HG03175 (cell line): ENCODE results near the gene RARS2.
A peak's percentile ranks its signal among the peaks of the same experiment; 100 is the strongest.
"Not testable (repeated sequence)": the region's sequence is repeated elsewhere in the genome, so short reads cannot be mapped to it uniquely, and the experiment has no call there.

ENCODE experiments used
- ATAC-seq: cut with Tn5 transposase; IDR thresholded peaks from one replicate; pipeline ENCODE4 v1.9.1; 2021; ENCODE audit warnings: mild to moderate bottlenecking, moderate library complexity; ENCODE audit not compliant: unreplicated experiment

RARS2 gene, protein sequence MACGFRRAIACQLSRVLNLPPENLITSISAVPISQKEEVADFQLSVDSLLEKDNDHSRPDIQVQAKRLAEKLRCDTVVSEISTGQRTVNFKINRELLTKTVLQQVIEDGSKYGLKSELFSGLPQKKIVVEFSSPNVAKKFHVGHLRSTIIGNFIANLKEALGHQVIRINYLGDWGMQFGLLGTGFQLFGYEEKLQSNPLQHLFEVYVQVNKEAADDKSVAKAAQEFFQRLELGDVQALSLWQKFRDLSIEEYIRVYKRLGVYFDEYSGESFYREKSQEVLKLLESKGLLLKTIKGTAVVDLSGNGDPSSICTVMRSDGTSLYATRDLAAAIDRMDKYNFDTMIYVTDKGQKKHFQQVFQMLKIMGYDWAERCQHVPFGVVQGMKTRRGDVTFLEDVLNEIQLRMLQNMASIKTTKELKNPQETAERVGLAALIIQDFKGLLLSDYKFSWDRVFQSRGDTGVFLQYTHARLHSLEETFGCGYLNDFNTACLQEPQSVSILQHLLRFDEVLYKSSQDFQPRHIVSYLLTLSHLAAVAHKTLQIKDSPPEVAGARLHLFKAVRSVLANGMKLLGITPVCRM

DNA sequence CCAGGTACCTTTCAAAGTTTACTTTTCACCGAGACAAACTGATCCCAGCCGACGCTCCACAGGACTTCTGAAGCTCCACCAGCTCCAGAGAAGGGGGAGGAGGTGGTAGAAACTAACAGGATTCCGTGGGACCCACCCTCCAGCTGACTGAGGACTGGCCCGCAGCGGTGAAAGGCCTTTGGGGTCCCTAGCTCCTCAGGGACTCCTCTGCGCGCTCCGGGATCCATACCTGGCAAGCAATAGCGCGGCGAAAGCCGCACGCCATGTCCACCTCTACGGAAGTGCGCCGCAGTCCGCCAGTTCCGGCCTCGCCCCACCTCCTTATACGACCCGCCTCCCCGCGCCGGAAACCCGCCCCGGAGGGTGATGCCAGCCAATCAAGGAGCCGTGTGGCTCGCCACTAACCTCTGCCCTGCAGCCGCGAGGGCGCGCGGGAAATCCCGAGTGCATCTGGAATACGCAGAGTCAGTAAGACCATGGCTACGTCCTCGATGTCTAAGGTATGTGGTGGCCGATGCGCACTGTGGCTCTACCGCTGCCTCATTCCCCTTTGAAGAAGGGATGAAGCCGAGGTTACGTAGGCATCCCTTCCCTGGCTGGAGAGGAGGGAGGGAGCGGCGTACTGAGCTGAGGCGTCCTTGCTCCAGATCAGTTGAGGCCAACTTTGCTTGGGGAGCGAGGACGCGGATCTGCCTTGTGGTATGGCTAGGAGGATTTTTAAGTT is at the start of gene RARS2, which contains the start of gene ORC3:
TSS of gene RARS2 (minus strand) at position 295 of the 724 bp plus-strand sequence. CDS start at position 265, 30 bp downstream.
TSS of gene ORC3 (plus strand) at position 443 of the 724 bp plus-strand sequence. CDS start at position 477, 34 bp downstream.
- ATAC-seq, result peak; percentile 100

DNA sequence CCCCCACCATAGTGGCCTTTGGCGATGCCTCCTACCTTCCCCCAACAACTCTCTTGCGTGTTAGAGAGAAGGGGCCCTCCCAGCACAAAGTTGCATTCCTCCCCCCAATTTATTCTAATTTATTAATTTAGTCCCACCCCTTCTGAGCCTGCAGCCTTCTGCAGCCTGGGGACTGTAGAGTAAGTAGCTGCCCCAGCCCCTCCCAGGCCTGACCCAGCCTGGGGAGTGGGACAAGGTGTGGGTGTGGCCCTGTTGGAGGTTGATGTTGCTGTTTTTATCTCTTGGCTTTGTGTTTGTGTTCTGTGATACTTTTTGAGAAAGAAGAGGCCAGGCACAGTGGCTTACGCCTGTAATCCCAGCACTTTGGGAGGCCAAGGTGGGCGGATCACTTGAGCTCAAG is 49.6 kb upstream of the RARS2 start:
- no peak for ATAC-seq

DNA sequence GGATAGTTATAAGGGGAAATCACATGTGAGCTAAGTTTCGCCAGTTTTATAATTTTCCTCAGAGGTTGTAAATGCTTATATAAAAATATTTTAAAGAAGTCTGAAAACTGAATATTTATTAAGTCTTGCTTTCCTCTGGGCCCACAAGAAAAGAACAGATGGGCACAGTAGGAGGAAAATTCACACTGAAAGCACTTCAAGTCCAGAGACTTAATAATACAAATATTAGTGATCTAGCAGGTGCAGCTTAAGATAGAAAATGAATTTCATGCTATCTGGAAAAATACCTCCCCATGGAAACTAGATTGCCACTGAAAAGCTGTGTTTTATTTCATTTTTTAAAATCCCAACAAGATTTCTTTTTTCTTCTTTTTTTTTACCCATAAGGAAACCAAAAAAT is 47.3 kb upstream of the RARS2 start:
- ATAC-seq, result no peak

DNA sequence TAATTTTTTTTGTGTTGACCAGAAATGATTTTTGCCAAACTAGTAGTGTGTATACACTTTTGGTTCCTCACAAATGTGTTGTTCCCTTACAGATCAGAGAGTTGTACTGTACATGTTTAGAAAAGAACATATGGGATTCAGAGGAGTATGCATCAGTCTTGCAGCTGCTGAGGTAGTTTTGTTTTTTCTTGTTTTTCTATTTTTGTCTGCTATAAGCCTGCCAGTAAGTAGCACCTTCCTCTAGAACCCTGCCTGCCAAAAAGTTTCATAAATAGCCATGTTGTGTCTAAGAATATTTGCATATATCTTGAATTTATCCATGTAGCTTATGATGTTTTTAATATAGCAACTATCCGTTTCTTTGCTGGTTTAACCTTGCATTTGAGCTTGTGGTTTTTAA is 46.5 kb upstream of the RARS2 start:
- no peak for ATAC-seq

DNA sequence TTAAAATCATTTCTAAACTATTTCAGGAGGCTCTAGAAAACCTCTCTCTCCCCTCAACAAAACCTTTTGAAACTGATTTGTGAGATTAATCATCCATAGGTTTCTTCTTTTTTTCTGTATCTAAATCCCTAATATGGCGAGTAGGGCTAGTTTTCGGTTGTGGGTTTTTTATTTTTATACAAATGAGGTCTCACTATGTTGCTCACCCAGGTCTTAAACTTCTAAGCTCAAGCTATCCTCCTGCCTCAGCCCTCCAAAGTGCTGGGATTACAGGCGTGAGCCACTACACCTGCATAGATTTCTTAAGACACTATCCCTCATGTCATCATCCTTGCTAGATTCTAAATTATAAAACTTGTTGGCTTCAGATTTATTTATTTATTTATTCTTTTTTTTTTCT is 44.1 kb upstream of the RARS2 start:
- ATAC-seq, result no peak

DNA sequence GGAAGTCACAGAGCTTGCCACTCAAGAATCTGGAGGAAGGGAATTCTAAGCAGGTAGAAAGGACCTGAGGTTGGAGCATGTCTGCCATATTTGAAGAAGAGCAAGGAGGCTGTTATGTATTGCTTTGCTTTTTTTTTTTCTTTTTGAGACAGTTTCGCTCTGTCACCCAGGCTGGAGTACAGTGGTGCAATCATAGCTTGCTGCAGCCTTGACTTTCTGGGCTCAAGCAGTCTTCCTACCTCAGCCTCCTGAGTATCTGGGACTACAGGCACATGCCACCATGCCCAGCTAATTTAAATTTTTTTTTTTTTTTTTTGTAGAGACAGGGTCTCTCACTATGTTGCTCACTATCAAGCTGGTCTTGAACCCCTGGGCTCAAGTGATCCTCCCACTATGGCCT is 41.0 kb upstream of the RARS2 start:
- ATAC-seq, result no peak

DNA sequence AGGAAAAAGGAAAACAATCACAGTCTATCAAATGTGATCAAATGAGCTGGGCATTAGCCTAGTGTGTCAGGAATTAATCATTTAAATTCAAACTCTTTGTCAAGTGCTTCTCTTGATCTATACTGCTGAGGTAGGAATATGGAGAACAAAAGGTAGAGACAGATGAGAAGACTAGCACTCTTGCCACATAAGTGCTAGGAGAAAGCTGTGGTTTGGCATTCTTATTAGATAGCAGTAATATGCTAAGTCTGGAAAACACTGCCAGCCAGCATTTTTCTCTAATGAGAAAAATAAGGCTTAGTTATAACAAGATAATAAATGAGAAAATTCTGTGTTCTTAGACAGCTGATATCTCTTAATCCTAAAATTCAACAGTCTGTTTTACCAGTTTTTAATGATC is 39.1 kb upstream of the RARS2 start:
- ATAC-seq, result no peak

DNA sequence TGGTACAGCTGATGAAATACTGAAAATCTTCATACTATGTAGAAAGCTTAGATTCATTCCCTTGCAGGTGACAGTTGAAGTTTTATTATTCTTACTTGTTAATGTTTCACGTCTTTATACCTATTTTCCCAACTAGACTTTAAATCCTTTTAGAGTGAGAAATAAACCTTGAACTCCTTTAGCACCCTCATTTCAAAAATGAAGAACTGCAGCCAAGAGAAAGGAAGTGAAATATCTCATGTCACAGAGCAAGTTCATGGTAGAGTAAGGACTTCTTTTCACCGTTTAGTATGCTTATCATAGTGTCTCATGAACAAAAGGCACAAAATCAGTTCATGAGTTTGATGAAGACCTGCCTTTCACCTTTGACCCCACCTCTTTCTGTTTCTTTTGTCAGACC is 38.6 kb upstream of the RARS2 start:
- peak; percentile 46 for ATAC-seq

DNA sequence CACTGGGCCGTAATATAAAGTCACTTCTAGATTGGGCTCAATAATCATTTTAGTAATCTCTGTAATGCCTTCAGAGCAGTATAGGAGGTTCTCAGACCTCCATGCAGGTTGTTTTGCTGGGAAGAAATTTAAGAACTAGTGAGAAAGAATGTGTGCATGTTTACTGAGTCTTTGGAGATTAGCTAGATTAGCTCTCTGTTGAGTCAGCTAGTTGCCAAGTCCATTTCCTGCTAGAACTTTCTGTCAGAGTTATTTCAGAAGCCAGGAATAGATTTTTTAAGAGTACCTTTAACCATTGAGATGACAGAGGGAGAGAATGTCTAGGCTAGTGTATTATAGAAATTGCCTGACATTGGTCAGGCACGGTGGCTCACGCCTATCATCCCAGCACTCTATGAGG is 33.5 kb upstream of the RARS2 start:
- ATAC-seq, result no peak

DNA sequence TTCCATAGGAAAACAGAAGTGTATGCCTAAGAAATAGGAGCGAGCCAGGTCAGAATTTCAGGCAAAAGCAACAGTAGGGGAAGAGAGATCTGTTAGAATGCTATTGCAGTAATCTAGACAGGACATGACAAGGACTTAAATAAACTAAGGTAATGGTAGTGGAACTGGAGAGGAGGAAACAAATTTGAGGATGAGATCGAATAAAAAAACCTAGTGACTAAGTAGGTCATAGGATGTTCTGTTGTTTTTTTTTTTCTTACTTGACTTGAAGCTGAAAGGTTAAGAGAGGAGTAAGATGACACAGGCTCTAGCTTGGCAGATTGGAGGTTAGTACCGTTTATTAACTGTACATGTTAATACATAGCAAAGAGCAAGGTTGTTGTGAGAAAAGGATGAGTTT is 28.7 kb upstream of the RARS2 start:
- ATAC-seq, result no peak

DNA sequence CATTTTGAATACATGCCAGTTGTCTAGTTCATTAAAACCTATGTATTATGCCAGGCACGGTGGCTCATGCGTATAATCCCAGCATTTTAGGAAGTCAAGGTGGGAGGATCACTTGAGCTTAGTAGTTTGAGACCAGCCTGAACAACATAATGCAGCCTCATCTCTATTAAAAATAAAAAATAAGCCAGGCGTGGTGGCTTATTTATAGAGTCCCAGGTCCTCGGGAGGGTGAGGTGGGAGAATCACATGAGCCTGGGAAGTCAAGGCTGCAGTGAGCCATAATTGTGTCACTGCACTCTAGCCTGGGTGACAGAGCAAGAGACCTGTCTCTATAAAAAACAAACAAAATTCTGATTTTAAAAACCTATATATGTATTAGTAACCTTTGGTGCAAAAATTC is 27.6 kb upstream of the RARS2 start:
- no peak for ATAC-seq

DNA sequence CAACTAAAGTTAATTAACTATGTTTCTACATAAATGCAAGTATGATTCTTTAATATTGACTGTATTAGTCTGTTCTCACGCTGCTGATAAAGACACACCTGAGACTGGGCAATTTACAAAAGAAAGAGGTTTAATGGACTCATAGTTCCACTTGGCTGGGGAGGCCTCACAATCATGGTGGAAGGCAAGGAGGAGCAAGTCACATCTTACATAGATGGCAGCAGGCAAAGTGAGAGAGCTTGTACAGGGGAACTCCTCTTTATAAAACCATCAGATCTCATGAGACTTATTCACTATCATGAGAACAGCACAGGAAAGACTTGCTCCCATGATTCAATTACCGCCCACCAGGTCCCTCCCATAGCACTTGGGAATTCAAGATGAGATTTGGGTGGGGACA is 23.2 kb upstream of the RARS2 start:
- not testable (repeated sequence) for ATAC-seq

DNA sequence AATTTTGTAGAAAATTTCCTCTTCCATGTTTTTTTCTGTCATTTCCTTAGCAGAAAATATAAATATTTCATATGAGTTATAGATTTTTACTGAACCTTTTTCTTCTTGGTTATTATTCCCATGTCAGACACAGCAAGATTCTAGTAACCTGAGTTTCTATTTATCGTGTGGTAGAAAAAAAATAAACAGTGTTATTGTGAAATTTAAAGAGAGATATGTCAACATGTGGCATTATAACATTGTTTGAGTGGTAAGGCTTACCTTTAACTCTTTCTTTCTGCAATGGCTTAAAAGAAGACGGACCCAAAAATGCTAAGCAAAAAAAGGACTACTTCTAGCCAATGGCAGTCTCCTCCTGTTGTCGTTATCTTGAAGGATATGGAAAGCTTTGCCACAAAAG is 19.0 kb upstream of the RARS2 start:
- no peak for ATAC-seq

DNA sequence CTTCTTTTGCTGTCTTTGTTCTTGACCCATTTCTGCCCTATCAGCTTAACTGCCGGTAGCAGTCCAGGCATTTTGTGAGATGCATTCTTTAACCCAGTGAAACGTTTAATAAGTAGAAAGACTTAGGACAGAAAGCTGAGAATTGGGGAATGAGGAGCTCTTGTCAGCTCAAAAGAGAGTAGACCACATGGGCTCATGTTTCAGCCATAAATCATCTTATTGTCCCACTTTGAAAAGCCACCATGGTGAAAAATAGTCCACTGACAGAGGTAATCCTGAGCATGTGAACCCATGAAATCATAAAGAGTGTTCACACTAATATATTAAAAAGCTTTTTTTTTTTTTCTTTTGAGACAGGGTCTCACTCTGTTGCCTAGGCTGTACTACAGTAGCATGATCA is 16.4 kb upstream of the RARS2 start:
- no peak for ATAC-seq

DNA sequence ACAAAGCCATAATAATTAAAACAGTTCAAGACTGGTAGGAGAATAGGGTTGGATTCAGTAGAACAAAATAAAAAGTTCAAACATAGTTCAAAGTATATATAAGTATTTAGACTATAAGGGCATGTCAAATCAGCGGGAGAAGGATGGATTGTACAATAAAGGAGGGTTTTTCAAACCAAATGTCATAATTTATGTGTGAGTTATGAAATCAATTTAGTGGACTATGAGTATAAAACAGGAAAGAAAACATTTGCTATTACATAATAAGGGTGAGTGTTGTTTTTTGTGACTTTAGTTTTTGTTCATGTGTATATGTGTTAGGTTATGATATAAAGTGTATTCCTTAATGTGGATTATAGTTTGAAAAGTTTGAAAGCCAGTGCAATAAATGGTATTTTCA is 10.8 kb upstream of the RARS2 start:
- no peak for ATAC-seq

DNA sequence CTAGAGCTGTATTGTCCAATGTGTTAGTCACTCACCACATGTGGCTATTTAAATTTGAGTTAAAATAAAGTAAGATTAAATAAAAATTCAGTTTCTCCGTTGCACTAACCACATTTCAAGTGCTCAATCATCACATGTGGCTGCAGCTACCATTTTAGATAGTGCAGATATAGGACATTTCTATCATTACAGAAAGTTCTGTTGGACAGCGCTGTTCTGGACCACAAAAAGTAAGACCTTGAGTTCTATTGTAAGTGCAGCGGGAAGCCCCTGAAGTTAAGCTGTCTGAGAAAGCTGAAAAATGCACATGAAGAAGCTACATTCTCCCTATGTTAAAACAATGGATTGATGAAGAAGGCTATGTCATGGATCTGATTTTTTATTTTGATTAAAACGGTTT is 1.2 kb upstream of the RARS2 start:
- ATAC-seq, result no peak

DNA sequence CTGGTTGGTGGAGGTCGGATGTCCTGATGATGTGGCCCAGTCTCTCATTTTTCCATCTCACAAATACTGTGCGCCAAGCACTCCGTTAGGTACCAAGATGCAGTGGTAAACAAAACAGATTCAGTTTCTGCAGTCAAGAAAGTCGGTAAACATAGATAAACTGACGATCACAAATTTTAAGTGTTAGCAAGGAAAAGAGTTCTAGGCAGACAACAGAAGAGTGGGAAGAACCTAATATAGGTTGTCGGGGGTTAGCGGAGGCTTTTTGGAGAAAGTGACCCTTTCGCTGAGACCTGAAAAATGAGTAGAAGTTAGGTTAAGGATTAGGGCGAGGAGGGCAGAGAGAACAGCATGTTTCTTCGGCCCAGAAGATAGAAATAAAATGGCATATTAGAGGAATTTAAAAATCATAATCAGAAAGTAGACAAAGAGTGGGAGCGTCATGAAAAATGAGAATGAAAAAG is 662 bp upstream of the RARS2 start:
- no peak for ATAC-seq

DNA sequence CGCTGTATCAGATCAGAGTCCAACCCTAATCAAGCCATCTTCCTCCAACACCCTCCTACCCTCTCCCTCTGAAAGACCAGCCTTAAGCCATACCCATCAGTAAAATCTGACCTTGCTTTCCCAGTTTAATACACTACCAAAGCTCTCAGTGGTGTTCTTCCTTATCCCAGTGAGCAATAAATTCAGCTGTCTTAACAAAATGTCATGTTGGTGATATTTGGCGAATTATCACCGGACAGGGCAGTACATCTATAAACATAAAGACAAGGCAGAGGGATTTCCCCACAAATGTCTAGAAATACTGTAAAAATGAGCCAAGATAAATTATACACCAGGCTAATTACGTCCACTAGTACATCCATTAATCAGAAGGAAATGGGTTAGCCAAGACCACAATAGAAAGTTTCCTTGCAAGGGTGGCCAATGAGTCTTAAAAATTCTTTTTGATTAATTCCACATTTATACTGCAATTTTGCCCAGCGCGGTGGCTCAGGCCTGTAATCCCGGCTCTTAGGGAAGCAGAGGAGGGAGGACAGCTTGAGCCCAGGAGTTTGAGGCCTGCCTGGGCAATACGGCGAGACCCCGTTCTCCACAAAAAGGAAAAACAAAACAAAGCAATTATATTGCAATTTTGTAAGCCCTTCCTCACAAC is 905 bp downstream of the RARS2 start:
- no peak for ATAC-seq

DNA sequence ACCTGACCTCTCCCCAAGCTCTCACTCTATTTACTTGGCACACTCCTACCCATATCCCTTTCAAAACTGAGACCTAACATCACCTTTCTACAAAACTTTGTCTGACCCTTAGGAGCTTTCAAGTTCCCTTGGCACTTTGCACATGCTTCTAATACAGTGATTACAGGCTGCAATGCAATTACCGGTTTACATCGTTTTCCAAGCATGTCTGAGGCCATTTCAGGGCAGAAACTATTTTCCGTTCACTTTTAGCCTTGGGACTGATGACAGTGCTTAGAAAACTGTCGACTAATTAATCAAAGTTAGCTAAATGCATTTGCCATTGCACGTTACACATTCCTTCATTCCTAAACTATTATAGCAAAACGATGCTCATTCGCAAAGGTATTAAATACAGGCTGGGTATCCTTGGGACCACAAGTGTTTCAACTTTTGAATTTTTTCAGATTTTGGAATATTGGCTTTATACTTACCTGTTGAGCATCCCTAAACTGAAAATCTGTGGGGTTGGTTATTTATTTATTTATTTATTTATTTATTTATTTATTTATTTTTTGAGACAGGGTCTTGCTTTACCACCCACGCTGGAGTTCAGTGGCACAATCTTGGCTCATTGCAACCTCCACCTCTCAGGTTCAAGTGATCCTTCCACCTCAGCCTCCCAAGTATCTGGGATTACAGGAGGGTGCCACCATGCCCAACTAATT is 3.3 kb downstream of the RARS2 start:
- ATAC-seq, result no peak

DNA sequence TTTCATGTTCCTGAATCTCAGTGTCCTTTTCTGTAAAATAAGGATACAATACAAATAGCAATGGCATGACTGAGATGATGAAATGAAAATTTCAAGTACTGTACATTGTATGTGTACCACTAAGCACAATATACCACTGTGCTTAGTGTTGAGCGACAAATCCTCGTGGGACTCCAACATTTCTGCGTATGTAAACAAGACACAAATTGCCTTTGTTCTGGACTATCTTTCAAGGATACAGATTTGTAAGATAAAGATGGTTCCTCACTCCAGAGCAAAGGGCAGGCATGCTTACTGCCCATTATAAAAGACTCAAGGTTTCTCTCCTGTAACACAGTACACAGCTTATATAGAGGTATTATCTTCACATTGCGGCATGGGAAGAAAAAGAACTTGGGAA is 6.0 kb downstream of the RARS2 start:
- ATAC-seq, result no peak

DNA sequence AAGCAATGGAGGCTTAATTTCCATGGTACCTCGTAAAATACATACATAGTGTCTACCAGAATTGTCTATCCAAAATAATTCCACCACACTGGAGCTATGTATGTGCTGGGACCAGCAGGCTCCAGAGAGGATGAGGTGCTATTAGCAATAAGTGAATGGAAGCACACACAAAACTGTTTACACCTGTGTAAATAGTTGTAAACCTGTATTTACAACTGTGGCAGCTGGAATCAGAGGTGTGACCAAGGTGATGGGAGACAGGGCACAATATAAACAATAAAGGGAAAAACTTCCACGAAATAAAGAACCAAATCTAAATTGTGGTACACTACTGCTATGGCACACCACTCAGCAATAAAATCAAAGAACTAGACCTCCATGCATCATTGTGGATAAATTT is 14.4 kb downstream of the RARS2 start:
- no peak for ATAC-seq
